ENCODE measurements around the gene NR1D1.

NR1D1 gene

DNA sequence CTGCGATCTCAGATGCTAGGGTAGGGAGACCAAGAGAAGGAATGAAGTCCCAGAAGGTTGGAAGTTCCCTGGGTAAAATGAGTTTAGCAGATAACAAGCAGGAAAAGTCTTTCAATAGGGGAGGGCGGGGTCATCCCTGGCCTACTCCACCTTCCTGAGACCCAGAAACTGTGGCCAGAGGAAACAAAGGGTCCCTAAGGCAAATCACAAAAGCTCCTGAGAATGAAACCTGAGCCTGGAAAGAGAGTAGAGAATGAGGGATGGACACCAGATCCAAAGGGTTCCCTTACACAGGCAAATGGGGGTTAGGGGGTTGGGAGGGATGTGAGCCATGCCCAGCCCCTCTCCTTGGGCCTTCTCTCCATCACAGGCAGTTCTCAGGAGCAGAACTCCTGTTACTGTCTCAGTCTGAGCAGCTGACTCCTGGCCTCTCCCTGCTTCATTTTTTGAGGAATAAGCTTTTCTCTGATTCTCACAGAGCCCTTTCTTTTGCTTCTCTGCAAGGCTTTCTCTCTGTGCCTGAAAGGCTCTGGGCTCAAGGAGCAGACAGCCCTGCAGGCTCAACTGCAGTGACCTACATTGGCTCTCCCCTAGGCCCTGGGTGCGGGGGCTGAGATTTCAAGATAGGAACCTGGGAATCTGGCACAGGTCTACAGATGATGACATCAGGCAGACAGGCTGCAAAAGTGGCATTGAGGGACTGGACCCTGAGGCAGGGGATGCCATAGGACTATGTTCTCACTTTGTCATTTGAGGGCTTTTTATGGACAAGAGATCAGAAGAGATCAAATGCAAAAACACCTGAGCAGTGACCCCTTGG lies 9.8 kb upstream of the NR1D1 start:
- H3K27ac ChIP-seq = no peak overlapping the region
- no peak for TF ChIP-seq ZFX (IDR thresholded peaks at IDR 0.05)
- TF ChIP-seq, protein P1, sequence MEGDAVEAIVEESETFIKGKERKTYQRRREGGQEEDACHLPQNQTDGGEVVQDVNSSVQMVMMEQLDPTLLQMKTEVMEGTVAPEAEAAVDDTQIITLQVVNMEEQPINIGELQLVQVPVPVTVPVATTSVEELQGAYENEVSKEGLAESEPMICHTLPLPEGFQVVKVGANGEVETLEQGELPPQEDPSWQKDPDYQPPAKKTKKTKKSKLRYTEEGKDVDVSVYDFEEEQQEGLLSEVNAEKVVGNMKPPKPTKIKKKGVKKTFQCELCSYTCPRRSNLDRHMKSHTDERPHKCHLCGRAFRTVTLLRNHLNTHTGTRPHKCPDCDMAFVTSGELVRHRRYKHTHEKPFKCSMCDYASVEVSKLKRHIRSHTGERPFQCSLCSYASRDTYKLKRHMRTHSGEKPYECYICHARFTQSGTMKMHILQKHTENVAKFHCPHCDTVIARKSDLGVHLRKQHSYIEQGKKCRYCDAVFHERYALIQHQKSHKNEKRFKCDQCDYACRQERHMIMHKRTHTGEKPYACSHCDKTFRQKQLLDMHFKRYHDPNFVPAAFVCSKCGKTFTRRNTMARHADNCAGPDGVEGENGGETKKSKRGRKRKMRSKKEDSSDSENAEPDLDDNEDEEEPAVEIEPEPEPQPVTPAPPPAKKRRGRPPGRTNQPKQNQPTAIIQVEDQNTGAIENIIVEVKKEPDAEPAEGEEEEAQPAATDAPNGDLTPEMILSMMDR (conservative IDR thresholded peaks at IDR 0.05) = no peak

DNA sequence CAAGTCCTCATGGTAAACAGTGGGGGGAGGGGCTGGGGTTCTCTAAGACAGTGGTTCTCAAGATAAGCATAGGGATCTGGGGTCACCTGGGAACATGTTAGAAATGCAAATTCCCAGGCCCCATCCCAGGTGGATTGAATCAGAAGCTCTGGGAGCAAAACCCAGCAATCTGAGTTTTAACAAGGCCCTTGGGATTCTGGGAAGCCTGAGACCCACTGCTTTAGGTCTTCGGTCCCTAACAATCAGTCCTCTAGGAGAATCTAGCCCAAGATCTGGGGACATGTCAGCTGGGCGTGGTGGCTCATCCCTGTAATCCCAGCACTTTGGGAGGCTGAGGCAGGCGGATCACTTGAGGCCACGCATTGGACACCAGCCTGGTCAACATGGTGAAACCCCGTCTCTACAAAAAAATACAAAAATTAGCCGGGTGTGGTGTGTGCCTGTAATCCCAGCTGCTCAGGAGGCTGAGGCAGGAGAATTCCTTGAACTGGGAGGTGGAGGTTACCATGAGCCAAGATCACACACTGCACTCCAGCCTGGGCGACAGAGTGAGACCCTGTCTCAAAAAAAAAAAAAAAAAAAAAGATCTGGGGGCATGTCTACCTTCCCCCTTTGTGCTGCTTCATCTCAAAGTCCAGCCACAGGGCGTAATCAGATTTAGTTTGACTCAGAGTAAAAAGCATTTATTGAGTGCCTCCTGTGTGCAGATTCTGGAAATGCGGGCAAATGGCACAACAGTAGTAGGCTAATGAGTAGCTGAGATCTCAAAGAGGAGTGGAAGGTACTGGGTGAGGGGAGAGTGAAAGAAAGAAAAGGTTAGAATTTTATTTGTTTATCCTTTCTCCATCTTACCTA lies 8.8 kb upstream of the NR1D1 start:
- TF ChIP-seq ZFX (IDR thresholded peaks at IDR 0.05) = no peak
- TF ChIP-seq, protein P1 (conservative IDR thresholded peaks at IDR 0.05) = no peak
- no peak overlapping the region for H3K27ac ChIP-seq

- H3K27ac ChIP-seq = no peak overlapping the region
- no peak for TF ChIP-seq ZFX (IDR thresholded peaks at IDR 0.05)
- TF ChIP-seq, protein P1 (conservative IDR thresholded peaks at IDR 0.05) = no peak
These were observed 7.3 kb upstream of the NR1D1 start for GRCh38 chr17:40107522-40108174.

- H3K27ac ChIP-seq = no peak overlapping the region
- TF ChIP-seq, protein P1 (conservative IDR thresholded peaks at IDR 0.05) = no peak
- no peak for TF ChIP-seq ZFX (IDR thresholded peaks at IDR 0.05)
These were observed 6.6 kb upstream of the NR1D1 start for GRCh38 chr17:40106760-40107521.

- TF ChIP-seq ZFX (IDR thresholded peaks at IDR 0.05) = no peak
- H3K27ac ChIP-seq = no peak overlapping the region
These were observed 5.7 kb upstream of the NR1D1 start for GRCh38 chr17:40105861-40106759.

DNA sequence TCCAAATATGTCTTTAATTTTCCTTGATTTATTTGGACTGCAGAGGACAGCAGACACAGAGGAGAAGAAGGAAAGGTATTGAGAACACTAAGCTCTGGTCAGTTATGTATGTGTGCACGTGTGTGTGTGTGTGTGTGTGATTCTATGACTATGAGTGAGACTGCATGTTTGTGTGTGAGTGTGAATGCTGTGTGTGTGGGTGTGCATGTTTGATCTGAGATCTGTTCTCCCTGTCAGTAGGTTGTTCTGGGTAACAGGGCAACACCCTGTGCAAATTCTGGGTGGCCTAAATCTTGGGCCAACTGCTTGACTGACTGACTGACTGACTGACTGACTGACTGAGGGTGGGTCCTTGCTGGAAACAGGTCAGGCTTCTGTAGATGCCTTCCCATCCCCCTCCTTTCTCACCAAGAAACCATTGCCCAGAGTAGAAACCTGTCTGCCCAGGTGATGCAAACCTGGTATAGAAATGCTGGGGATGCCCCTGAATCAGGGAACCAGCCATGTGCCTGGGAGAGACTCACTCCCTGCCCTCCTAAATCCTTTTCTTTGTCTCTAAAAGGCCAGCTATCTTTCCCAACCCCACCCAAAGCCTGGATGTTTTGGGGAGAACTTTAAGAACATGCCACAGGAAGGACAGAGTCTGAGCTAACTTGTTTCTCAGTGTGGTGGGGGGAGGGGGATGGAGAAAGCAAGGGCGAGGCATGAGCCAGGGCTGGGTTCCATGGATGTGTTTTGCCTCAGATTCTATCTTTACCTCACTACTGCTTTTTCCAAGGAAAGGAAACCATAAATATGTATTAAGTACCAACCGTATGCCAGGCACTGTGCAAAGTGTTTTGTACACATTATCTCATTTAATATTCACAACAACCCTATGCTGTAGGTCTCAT lies 4.5 kb upstream of the NR1D1 start:
- no peak overlapping the region for H3K27ac ChIP-seq
- TF ChIP-seq, protein P1 (conservative IDR thresholded peaks at IDR 0.05) = no peak
- no peak for TF ChIP-seq ZFX (IDR thresholded peaks at IDR 0.05)
